Measurements from ENCODE around the gene C4BPA.

GRCh38 chr1:207079706-207080241, 24.3 kb upstream of the C4BPA start:
- TF ChIP-seq CTCF (IDR thresholded peaks at IDR 0.05; ENCODE audit: insufficient read depth, low read length, poor library complexity, severe bottlenecking) (no peak), EZH2phosphoT487 (conservative IDR thresholded peaks at IDR 0.05; ENCODE audit: low read length) (no peak)
